ENCODE data around the gene KCNC4. TPM values are rescaled to one million over a fixed set of nuclear protein-coding genes. Genes with fewer than 3 reads are reported as not detected.

Gene KCNC4
- total RNA-seq, 1 experiment from 2014 or later: 8.9 TPM

DNA sequence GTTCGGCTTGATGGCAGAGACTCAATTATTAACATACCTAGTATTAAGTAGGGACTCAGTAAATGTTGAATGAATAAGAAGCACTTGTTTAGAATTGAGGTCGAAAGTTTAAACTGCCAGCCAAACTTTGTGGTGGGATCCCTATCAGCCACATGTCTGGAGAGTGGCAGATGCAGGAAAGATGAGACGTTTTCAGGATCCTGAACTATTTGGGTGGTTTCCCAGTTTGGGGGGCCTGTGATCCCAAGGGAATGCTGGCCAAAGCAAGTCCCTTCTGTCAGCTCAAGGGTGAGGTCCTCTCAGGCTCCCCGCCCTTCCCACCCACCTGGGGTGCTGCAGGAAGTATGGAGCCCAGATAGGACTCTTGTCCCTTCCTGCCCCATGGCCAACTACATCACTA, 38.6 kb downstream of the KCNC4 start:
- WGBS (ENCODE audit: extremely low coverage, insufficient read length, low lambda C conversion rate): no CpG with 5 or more reads among the region's 4 CpGs
- TF ChIP-seq, protein P1, sequence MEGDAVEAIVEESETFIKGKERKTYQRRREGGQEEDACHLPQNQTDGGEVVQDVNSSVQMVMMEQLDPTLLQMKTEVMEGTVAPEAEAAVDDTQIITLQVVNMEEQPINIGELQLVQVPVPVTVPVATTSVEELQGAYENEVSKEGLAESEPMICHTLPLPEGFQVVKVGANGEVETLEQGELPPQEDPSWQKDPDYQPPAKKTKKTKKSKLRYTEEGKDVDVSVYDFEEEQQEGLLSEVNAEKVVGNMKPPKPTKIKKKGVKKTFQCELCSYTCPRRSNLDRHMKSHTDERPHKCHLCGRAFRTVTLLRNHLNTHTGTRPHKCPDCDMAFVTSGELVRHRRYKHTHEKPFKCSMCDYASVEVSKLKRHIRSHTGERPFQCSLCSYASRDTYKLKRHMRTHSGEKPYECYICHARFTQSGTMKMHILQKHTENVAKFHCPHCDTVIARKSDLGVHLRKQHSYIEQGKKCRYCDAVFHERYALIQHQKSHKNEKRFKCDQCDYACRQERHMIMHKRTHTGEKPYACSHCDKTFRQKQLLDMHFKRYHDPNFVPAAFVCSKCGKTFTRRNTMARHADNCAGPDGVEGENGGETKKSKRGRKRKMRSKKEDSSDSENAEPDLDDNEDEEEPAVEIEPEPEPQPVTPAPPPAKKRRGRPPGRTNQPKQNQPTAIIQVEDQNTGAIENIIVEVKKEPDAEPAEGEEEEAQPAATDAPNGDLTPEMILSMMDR (conservative IDR thresholded peaks at IDR 0.05): no peak
- H3K9me3 Mint-ChIP-seq: no peaks in the 10 kb centered on the region

More for the DNA sequence above, 38.6 kb downstream of the KCNC4 start:
- Histone ChIP-seq H3K4ac (ENCODE audit: low read depth, low read length) (no peak overlapping the region), H3K9me3 (ENCODE audit: control insufficient read depth, low read depth, low read length) (no peaks in the 10 kb centered on the region), H3K18ac (ENCODE audit: insufficient read length, low read depth, low read length) (no peak overlapping the region), H2AK5ac (ENCODE audit: insufficient read length, low read length) (no peak overlapping the region), H3K56ac (ENCODE audit: insufficient read length, low read depth, low read length) (no peak overlapping the region), H3K14ac (ENCODE audit: insufficient read depth, low read length) (no peak overlapping the region), H3K23ac (ENCODE audit: insufficient read length, low read depth, low read length) (no peak overlapping the region), H3K27me3 (ENCODE audit: insufficient read depth, low read length) (no peaks in the 10 kb centered on the region), H3K4me2 (ENCODE audit: insufficient read depth, insufficient read length, low read length) (no peak overlapping the region), H3K27ac (ENCODE audit: insufficient read length, low read depth, low read length) (no peak overlapping the region), H3K9ac (ENCODE audit: extremely low read depth, insufficient read length, low read length) (no peak overlapping the region), H2AFZ (ENCODE audit: low read length) (no peak overlapping the region), H2BK20ac (ENCODE audit: low read depth, low read length, poor library complexity, severe bottlenecking) (no peak overlapping the region), H2BK12ac (ENCODE audit: insufficient read length, low read depth, low read length) (no peak overlapping the region), H3K79me2 (ENCODE audit: insufficient read depth, low read length) (no peaks in the 10 kb centered on the region), H4K5ac (ENCODE audit: insufficient read length, low read depth, low read length) (no peak overlapping the region), H4K8ac (replicated peaks; ENCODE audit: insufficient read length, low read depth, low read length) (no peak overlapping the region), H2BK120ac (ENCODE audit: low read depth, low read length, poor library complexity, severe bottlenecking) (no peak overlapping the region), H2BK5ac (ENCODE audit: insufficient read length, low read length) (no peak overlapping the region), H2BK15ac (ENCODE audit: low read depth, low read length) (no peak overlapping the region), H3K23me2 (ENCODE audit: insufficient read length, low read depth, low read length, poor library complexity, severe bottlenecking) (no peaks in the 10 kb centered on the region), H4K20me1 (ENCODE audit: control insufficient read depth, insufficient read depth, insufficient read length) (no peaks in the 10 kb centered on the region), H4K91ac (ENCODE audit: insufficient read length, low read depth, low read length) (no peak overlapping the region), H3K79me1 (ENCODE audit: insufficient read depth, low read depth, low read length, poor library complexity, severe bottlenecking) (no peaks in the 10 kb centered on the region), H3K4me1 (ENCODE audit: insufficient read depth, low read length) (no peaks in the 10 kb centered on the region), H3T11ph (ENCODE audit: low read length) (no peak overlapping the region)
- peaks cover 17% of the 10 kb centered on the region for H3K27me3 Mint-ChIP-seq (ENCODE audit: low read depth)
- H3K27ac Mint-ChIP-seq: no peak overlapping the region
- DNase-seq: no peak
- H3K4me1 Mint-ChIP-seq: peaks cover 2 to 3% of the 10 kb centered on the region in 2 experiments
- H3K36me3 Mint-ChIP-seq (ENCODE audit: insufficient read depth in 1 of 3, low read depth in 3 of 3): no peaks in the 10 kb centered on the region
- no peak overlapping the region for H3K4me3 Mint-ChIP-seq

All from H9 (cell line).